SK-N-SH treated with all-trans-retinoic acid at 6 μM for 48 hours (cell line): ENCODE results near the gene TAOK1.

Source experiments
- ARNTL ChIP-seq: fragments of 450-650 bp; formaldehyde crosslinking; IDR thresholded peaks from 2 replicates; pipeline ENCODE4 v1.5.0; 2020; ENCODE audit warnings: low read depth, mild to moderate bottlenecking, moderate library complexity, borderline replicate concordance
- BACH2 ChIP-seq: fragments of 250-450 bp; sonication (Bioruptor Pico); IDR thresholded peaks from 2 replicates; pipeline ENCODE4 v1.9.0; 2021; ENCODE audit warnings: mild to moderate bottlenecking, borderline replicate concordance
- ESRRG ChIP-seq: fragments of 250-450 bp; sonication (Bioruptor Pico); IDR thresholded peaks from 2 replicates; pipeline ENCODE4 v1.6.1; 2021; ENCODE audit warnings: mild to moderate bottlenecking
- GLIS3 ChIP-seq: fragments of 250-450 bp; sonication (Bioruptor Pico); IDR thresholded peaks from 2 replicates; pipeline ENCODE4 v1.5.0; 2020; ENCODE audit warnings: mild to moderate bottlenecking, moderate library complexity
- ISL1 ChIP-seq: fragments of 250-450 bp; sonication (Bioruptor Pico); IDR thresholded peaks from 2 replicates; pipeline ENCODE4 v2.1.2; 2022; ENCODE audit warnings: mild to moderate bottlenecking, moderate library complexity
- OSR1 ChIP-seq: fragments of 250-450 bp; sonication (Bioruptor Pico); IDR thresholded peaks from 2 replicates; pipeline ENCODE4 v1.8.0; 2022; ENCODE audit warnings: moderate library complexity, mild to moderate bottlenecking, inconsistent platforms
- ZFP3 ChIP-seq: fragments of 250-450 bp; sonication (Bioruptor Pico); IDR thresholded peaks from 2 replicates; pipeline ENCODE4 v1.5.0; 2020; ENCODE audit warnings: mild to moderate bottlenecking, moderate library complexity
- ZNF565 ChIP-seq: fragments of 450-650 bp; formaldehyde crosslinking; conservative IDR thresholded peaks from 2 replicates; pipeline ENCODE4 v1.5.0; 2020; ENCODE audit warnings: low read depth, mild to moderate bottlenecking, moderate library complexity
- TF ChIP-seq, protein P1 (sequence below): fragments of 250-450 bp; sonication (Bioruptor Pico); IDR thresholded peaks from 2 replicates; pipeline ENCODE4 v1.5.0; 2020; ENCODE audit warnings: mild to moderate bottlenecking, moderate library complexity
- TF ChIP-seq, protein P2 (sequence below): fragments of 250-450 bp; sonication (Bioruptor Pico); IDR thresholded peaks from 2 replicates; pipeline ENCODE4 v1.5.1; 2020; ENCODE audit warnings: low read depth, mild to moderate bottlenecking, moderate library complexity
- TF ChIP-seq, protein P3 (sequence below): fragments of 250-450 bp; sonication (Bioruptor Pico); IDR thresholded peaks from 2 replicates; pipeline ENCODE4 v1.8.0; 2020; ENCODE audit warnings: mild to moderate bottlenecking, moderate library complexity, borderline replicate concordance
- TF ChIP-seq, protein P4 (sequence below): fragments of 250-450 bp; sonication (Bioruptor Pico); IDR thresholded peaks from 2 replicates; pipeline ENCODE4 v1.5.1; 2021; ENCODE audit warnings: mild to moderate bottlenecking, moderate library complexity

DNA sequence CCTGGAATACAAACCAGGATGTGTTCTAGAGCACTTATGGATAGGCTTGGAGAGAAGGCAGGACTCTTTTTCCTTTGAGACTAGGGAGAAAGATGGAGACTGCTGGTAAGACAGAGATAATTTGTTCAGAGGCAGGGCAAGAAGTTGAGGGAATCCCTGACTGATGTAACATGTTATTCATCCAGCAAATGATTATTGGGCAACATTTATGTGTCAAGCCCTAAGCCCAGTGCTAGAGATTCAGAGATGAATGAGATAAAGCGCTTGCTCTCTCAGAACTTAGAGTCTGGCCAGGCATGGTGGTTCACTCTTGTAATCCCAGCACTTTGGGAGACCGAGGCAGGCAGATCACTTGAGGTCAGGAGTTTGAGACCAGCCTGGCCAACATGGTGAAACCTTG lies 48.4 kb upstream of the TAOK1 start:
- TF ChIP-seq, protein P1, sequence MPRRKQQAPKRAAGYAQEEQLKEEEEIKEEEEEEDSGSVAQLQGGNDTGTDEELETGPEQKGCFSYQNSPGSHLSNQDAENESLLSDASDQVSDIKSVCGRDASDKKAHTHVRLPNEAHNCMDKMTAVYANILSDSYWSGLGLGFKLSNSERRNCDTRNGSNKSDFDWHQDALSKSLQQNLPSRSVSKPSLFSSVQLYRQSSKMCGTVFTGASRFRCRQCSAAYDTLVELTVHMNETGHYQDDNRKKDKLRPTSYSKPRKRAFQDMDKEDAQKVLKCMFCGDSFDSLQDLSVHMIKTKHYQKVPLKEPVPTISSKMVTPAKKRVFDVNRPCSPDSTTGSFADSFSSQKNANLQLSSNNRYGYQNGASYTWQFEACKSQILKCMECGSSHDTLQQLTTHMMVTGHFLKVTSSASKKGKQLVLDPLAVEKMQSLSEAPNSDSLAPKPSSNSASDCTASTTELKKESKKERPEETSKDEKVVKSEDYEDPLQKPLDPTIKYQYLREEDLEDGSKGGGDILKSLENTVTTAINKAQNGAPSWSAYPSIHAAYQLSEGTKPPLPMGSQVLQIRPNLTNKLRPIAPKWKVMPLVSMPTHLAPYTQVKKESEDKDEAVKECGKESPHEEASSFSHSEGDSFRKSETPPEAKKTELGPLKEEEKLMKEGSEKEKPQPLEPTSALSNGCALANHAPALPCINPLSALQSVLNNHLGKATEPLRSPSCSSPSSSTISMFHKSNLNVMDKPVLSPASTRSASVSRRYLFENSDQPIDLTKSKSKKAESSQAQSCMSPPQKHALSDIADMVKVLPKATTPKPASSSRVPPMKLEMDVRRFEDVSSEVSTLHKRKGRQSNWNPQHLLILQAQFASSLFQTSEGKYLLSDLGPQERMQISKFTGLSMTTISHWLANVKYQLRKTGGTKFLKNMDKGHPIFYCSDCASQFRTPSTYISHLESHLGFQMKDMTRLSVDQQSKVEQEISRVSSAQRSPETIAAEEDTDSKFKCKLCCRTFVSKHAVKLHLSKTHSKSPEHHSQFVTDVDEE (CRISPR knock-in tag) = no peak
- TF ChIP-seq ISL1 (CRISPR knock-in tag) (no peak), GLIS3 (no peak), OSR1 (CRISPR knock-in tag) (no peak), ARNTL (CRISPR knock-in tag) (no peak), BACH2 (CRISPR knock-in tag) (no peak), ESRRG (CRISPR knock-in tag) (no peak), ZNF565 (CRISPR knock-in tag) (no peak), ZFP3 (CRISPR knock-in tag) (no peak)
- TF ChIP-seq, protein P2, sequence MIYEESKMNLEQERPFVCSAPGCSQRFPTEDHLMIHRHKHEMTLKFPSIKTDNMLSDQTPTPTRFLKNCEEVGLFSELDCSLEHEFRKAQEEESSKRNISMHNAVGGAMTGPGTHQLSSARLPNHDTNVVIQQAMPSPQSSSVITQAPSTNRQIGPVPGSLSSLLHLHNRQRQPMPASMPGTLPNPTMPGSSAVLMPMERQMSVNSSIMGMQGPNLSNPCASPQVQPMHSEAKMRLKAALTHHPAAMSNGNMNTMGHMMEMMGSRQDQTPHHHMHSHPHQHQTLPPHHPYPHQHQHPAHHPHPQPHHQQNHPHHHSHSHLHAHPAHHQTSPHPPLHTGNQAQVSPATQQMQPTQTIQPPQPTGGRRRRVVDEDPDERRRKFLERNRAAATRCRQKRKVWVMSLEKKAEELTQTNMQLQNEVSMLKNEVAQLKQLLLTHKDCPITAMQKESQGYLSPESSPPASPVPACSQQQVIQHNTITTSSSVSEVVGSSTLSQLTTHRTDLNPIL (CRISPR knock-in tag) = no peak
- TF ChIP-seq, protein P3, sequence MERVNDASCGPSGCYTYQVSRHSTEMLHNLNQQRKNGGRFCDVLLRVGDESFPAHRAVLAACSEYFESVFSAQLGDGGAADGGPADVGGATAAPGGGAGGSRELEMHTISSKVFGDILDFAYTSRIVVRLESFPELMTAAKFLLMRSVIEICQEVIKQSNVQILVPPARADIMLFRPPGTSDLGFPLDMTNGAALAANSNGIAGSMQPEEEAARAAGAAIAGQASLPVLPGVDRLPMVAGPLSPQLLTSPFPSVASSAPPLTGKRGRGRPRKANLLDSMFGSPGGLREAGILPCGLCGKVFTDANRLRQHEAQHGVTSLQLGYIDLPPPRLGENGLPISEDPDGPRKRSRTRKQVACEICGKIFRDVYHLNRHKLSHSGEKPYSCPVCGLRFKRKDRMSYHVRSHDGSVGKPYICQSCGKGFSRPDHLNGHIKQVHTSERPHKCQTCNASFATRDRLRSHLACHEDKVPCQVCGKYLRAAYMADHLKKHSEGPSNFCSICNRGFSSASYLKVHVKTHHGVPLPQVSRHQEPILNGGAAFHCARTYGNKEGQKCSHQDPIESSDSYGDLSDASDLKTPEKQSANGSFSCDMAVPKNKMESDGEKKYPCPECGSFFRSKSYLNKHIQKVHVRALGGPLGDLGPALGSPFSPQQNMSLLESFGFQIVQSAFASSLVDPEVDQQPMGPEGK (CRISPR knock-in tag) = no peak
- TF ChIP-seq, protein P4, sequence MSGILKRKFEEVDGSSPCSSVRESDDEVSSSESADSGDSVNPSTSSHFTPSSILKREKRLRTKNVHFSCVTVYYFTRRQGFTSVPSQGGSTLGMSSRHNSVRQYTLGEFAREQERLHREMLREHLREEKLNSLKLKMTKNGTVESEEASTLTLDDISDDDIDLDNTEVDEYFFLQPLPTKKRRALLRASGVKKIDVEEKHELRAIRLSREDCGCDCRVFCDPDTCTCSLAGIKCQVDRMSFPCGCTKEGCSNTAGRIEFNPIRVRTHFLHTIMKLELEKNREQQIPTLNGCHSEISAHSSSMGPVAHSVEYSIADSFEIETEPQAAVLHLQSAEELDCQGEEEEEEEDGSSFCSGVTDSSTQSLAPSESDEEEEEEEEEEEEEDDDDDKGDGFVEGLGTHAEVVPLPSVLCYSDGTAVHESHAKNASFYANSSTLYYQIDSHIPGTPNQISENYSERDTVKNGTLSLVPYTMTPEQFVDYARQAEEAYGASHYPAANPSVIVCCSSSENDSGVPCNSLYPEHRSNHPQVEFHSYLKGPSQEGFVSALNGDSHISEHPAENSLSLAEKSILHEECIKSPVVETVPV (CRISPR knock-in tag) = no peak
